MM.1S (cell line): ENCODE measurements around the gene MAGI1.

Experiments
- DNase-seq: peaks from one replicate; pipeline ENCODE4 v3.0.0-alpha.2; 2015
- H2AFZ ChIP-seq: fragments of 300-600 bp; sonication (generic); 2 replicates; pipeline ENCODE4 v1.6.0; 2016; ENCODE audit warnings: antibody characterized with exemption, low read length
- H3F3A ChIP-seq: fragments of 300-600 bp; sonication (generic); 2 replicates; pipeline ENCODE4 v1.6.1; 2016; ENCODE audit warnings: mild to moderate bottlenecking, antibody characterized with exemption, low read length, moderate library complexity, mixed read lengths; ENCODE audit not compliant: insufficient read depth
- H3K27ac ChIP-seq: fragments of 300-600 bp; sonication (generic); 2 replicates; pipeline ENCODE4 v1.5.1; 2016; ENCODE audit warnings: mild to moderate bottlenecking, low read length
- H3K27me3 ChIP-seq: fragments of 300-600 bp; sonication (generic); replicated peaks from 2 replicates; pipeline ENCODE4 v1.6.0; 2016; ENCODE audit warnings: low read length; ENCODE audit not compliant: insufficient read depth
- H3K36me3 ChIP-seq: fragments of 300-600 bp; sonication (generic); replicated peaks from 2 replicates; pipeline ENCODE4 v1.6.1; 2016; ENCODE audit warnings: mild to moderate bottlenecking, low read length, mixed read lengths; ENCODE audit not compliant: insufficient read depth
- H3K4me1 ChIP-seq: fragments of 300-600 bp; sonication (generic); 2 replicates; pipeline ENCODE4 v1.6.1; 2016; ENCODE audit warnings: low read length, mixed read lengths
- H3K4me2 ChIP-seq: fragments of 300-600 bp; sonication (generic); 2 replicates; pipeline ENCODE4 v1.6.0; 2016; ENCODE audit warnings: low read depth, low read length
- H3K4me3 ChIP-seq: fragments of 300-600 bp; sonication (generic); 2 replicates; pipeline ENCODE4 v1.5.1; 2016; ENCODE audit warnings: low read length, mixed read lengths
- H3K79me2 ChIP-seq: fragments of 300-600 bp; sonication (generic); 2 replicates; pipeline ENCODE4 v1.6.1; 2016; ENCODE audit warnings: mixed run types, low read length, mixed read lengths
- H3K9ac ChIP-seq: fragments of 300-600 bp; sonication (generic); 2 replicates; pipeline ENCODE4 v1.6.1; 2016; ENCODE audit warnings: low read length, mixed read lengths
- H3K9me2 ChIP-seq: fragments of 300-600 bp; sonication (generic); replicated peaks from 2 replicates; pipeline ENCODE4 v1.6.1; 2016; ENCODE audit warnings: mild to moderate bottlenecking, low read length, mixed read lengths; ENCODE audit not compliant: insufficient read depth
- H3K9me3 ChIP-seq: fragments of 300-600 bp; sonication (generic); replicated peaks from 2 replicates; pipeline ENCODE4 v1.6.1; 2016; ENCODE audit warnings: mild to moderate bottlenecking, low read length, mixed read lengths; ENCODE audit not compliant: insufficient read depth
- H4K20me1 ChIP-seq: fragments of 300-600 bp; sonication (generic); 2 replicates; pipeline ENCODE4 v1.6.1; 2016; ENCODE audit warnings: mild to moderate bottlenecking, low read length, moderate library complexity, mixed read lengths; ENCODE audit not compliant: insufficient read depth
- CTCF ChIP-seq: fragments of 300-600 bp; sonication (generic); IDR thresholded peaks from 2 replicates; pipeline ENCODE4 v1.5.1; 2016; ENCODE audit warnings: antibody characterized with exemption, low read length, mixed read lengths
- EZH2 ChIP-seq: fragments of 300-600 bp; sonication (generic); optimal IDR thresholded peaks from 2 replicates; pipeline ENCODE3; 2017; ENCODE audit warnings: low read depth, mild to moderate bottlenecking, antibody characterized with exemption, low read length, mixed read lengths
- EZH2phosphoT487 ChIP-seq: fragments of 300-600 bp; sonication (generic); IDR thresholded peaks from 2 replicates; pipeline ENCODE4 v1.6.1; 2018; ENCODE audit warnings: antibody characterized with exemption, low read length

The MAGI1 gene

DNA sequence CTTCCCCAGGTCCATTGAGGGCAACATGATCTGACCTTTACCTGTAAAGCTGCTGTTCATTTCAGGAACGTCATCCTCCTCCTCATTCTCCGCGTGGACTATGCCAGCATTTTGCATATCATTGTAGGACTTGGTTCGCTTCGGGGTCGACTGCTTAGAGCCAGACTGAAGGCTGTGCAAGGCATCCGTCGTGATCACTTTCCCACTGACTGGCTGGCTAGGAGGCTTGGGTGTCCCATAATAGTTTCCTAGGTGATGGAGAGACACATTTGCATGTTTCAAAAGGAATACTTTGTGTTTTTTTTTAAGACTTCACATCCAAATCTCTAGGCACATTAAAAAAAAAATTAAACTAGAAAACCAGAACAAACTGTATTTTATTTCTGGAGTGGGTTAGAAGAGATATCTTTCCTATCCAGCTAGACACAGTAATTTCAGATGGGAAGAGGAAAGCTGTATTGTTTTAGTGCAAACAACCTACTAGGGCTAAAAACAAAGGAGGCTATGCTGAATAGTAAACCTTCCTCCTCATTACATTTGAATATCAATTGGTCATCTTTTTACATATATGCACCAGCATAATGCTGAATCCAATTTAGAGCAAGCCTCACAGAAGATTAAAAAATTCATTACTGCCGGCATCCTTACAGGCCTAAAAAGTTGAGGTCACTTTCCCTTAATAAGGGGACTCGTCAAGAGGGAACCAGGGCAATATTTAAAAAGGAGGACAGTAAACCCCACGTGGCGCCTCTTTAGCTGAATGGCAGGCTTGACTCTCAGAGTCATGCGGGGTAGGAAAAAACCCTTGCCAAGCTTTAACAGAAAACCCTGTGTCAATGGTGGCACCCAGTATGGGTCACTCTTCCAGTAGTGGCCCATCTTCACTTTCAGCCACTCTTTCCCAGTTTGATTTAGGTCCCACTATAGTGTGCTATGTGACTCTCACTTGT lies 559.9 kb downstream of the MAGI1 start:
- TF ChIP-seq EZH2phosphoT487: no peak
- no peak for TF ChIP-seq EZH2
- TF ChIP-seq CTCF: no peak
- H3K27me3 ChIP-seq: no peaks in the 10 kb centered on the region
- H3K4me3 ChIP-seq: no peak overlapping the region
- H3K4me2 ChIP-seq: no peak overlapping the region
- H3F3A ChIP-seq: no peaks in the 10 kb centered on the region
- no peak overlapping the region for H3K27ac ChIP-seq
- no peaks in the 10 kb centered on the region for H3K79me2 ChIP-seq
- H3K9me3 ChIP-seq: no peaks in the 10 kb centered on the region
- H3K4me1 ChIP-seq: no peaks in the 10 kb centered on the region
- H4K20me1 ChIP-seq: no peaks in the 10 kb centered on the region
- H3K9me2 ChIP-seq: no peaks in the 10 kb centered on the region
- no peak overlapping the region for H3K9ac ChIP-seq
- no peaks in the 10 kb centered on the region for H3K36me3 ChIP-seq
- no peak overlapping the region for H2AFZ ChIP-seq
- DNase-seq: no peak

GRCh38 chr3:65473736-65474135 lies 565.0 kb downstream of the MAGI1 start:
- Histone ChIP-seq H3F3A (no peaks in the 10 kb centered on the region), H3K79me2 (no peaks in the 10 kb centered on the region), H4K20me1 (no peaks in the 10 kb centered on the region), H3K9me3 (no peaks in the 10 kb centered on the region), H3K4me2 (no peak overlapping the region), H2AFZ (no peak overlapping the region), H3K4me3 (no peak overlapping the region), H3K27ac (no peak overlapping the region), H3K4me1 (no peaks in the 10 kb centered on the region), H3K9me2 (no peaks in the 10 kb centered on the region), H3K9ac (no peak overlapping the region), H3K27me3 (no peaks in the 10 kb centered on the region), H3K36me3 (no peaks in the 10 kb centered on the region)
- TF ChIP-seq EZH2phosphoT487 (no peak), EZH2 (no peak), CTCF (no peak)
- no peak for DNase-seq

GRCh38 chr3:65472501-65472900 lies 566.2 kb downstream of the MAGI1 start:
- H3K4me1 ChIP-seq: no peaks in the 10 kb centered on the region
- no peaks in the 10 kb centered on the region for H3K27me3 ChIP-seq
- H3F3A ChIP-seq: no peaks in the 10 kb centered on the region
- no peaks in the 10 kb centered on the region for H4K20me1 ChIP-seq
- no peak overlapping the region for H3K27ac ChIP-seq
- TF ChIP-seq EZH2 (no peak), EZH2phosphoT487 (no peak), CTCF (no peak)
- no peaks in the 10 kb centered on the region for H3K36me3 ChIP-seq
- no peak overlapping the region for H3K4me2 ChIP-seq
- H3K79me2 ChIP-seq: no peaks in the 10 kb centered on the region
- H2AFZ ChIP-seq: no peak overlapping the region
- no peaks in the 10 kb centered on the region for H3K9me3 ChIP-seq
- no peak for DNase-seq
- no peak overlapping the region for H3K4me3 ChIP-seq
- H3K9ac ChIP-seq: no peak overlapping the region
- no peaks in the 10 kb centered on the region for H3K9me2 ChIP-seq
